HG03060 (cell line): Measurements from ENCODE around the gene TIMELESS.
A peak's percentile ranks its signal among the peaks of the same experiment; 100 is the strongest.
"Not testable (repeated sequence)": the region's sequence is repeated elsewhere in the genome, so short reads cannot be mapped to it uniquely, and the experiment has no call there.

ENCODE experiments used
- ATAC-seq: cut with Tn5 transposase; IDR thresholded peaks from one replicate; pipeline ENCODE4 v1.9.1; 2021; ENCODE audit warnings: low read depth, moderate number of reproducible peaks; ENCODE audit not compliant: unreplicated experiment

TIMELESS gene

DNA sequence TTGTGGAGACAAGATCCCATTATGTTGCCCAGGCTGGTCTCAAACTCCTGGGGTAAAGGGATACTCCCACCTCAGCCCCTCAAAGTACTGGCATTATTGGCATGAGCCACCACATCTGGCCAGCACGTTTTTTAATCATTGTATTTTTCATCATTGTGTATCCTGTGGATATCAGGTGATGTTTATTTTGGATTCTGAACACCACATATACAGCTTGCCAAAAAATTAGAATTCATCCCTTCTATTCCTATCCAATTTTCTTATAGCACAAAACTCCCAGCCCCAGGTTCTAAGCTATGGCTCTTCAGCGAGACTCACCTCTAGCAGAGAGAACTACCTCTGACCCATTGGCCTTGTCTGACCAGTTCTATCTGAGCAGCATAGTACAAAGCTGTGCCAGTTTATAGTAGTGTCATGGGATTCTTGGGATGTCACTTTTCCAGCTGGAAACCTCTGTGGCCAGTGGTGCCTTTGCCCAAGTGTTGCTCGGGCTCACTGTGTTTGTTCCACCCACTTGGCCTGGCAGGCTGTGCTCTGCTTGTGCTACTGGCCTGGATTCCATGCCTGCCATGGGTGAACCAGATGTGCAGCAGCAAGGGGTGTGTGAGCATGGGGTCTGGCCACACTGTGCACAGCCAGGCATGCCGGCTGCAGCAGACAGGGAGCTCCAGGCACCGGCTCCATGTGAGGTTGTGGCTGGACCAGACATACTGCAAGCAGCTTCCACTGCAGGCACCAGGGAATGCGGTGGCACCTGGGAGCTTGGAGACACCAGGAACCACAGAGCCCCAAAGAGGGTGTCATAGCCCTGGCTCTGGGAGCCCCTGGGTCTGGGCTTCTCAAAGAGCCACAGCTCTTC, 37.2 kb downstream of the TIMELESS start:
- no peak for ATAC-seq

DNA sequence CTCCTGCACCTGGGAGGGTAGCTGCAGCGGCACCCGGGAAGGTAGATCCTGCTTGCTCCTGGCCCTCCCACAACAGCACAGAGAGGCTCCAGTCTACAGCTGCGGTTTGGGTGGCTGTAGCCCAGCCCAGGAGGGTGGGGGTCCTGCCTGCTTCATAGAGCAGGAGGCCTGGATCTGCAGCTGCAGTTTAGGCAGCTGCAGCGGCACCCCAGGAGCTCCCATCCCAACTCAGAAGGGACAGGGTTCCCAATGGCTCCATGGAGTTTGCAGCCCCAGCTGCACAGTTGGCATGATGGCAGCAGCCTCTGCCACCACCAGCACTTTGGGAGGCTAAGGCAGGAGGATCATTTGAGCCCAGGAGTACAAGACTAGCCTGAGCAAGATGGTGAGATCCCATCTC, 38.5 kb downstream of the TIMELESS start:
- ATAC-seq, result no peak

DNA sequence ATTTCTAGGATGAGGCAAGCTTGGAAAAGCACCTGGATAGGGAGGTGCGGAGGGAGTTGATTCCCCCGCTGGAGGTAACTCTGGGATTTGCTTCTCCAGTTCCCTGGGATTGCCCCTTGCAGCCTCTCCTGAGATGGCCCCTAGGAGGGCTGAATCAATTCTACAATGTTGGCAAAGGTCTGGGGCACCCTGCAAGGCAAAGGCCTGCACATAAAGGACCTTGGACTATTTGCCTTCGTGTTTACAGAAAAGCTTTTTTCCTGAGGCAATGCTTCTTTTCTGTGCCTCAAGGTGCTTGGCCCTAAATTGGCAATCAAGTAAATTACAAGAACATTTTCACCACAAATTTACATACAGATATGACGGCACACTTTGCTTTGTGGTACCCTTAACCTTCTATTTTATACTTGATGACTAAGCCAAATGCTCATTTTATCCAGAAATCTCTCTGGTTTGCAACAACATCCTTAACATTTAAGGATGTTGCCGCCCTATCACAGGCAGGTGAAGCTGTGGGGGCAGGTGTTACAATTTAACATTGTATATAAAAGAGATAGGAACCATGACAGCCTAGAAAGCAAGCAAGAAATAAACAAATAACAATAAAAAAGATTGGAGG, 40.3 kb downstream of the TIMELESS start:
- ATAC-seq, result no peak

DNA sequence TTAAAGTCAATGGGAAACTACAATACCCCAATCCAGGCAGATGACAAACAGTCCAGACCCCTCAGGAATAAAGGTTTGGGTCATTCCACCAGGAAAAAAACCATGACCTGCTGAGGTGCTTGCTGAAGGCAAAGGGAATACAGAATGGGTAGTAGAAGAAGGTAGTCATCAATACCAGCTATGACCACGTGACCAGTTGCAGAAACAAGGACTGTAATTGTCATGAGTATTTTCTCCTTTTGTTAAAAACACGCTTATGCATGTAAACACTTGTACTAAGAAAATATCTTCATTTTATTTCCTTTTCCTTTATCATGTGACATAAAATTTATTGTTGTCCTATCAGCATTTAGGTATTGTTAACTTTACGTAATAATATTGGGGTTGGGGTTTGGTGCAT, 45.0 kb downstream of the TIMELESS start:
- not testable (repeated sequence) for ATAC-seq

DNA sequence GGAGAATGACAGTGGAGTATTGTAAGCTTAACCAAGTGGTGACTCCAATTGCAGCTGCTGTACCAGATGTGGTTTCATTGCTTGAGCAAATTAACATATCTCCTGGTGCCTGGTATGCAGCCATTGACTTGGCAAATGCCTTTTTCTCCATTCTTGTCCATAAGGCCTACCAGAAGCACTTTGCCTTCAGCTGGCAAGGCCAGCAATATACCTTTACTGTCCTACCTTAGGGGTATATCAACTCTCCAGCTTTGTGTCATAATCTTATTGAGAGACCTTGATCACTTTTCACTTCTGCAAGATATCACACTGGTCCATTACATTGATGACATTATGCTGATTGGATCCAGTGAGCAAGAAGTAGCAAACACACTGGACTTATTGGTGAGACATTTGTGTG, 47.6 kb downstream of the TIMELESS start:
- not testable (repeated sequence) for ATAC-seq

DNA sequence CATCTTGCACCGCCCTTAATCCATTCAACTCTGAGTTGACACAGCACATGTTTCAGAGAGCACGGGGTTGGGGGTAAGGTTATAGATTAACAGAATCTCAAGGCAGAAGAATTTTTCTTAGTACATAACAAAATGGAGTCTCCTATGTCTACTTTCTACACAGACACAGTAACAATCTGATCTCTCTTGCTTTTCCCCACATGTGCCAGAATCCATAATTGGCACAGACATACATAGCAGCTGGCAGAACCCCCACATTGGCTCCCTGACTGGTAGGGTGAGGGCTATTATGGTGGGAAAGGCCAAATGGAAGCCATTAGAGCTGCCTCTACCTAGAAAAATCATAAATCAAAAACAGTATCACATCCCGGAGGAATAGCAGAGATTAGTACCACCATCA, 48.1 kb downstream of the TIMELESS start:
- ATAC-seq, result not testable (repeated sequence)

DNA sequence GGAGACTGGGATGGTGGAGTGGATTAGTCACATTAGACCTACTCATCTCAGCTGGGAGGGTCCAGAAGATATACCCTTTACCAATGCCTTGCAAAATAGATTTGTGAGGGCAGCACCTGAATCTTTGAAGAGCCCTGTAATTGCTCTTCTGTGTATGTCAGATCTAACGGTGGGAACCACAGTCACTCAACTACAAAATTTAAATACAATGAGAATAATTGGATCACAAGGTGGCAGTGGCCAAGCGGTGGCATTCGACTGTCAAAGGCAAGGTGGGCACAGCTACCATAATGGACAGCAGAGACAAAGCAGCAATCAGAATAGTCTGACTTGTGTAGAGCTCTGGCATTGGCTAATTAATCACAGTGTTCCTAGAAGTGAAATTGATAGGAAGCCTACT, 49.8 kb downstream of the TIMELESS start:
- ATAC-seq, result not testable (repeated sequence)

DNA sequence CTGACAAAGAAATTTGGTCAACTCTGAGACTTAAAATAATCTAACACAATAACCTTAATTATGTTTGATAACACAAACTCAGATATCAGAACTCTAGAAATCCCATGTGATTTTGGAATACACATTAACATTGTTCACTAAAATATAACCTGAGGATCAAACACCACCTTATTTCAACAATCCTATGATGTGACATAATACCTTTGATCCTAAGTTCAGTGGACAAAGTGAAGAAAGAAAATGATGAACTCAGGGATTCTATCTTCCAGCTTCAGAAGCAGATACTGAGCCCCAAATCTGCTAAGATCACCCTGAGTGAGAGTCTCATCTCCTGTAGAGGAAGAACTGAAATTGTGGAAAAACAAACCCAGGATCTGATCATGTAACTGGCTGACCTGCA, 50.9 kb downstream of the TIMELESS start:
- ATAC-seq, result no peak

DNA sequence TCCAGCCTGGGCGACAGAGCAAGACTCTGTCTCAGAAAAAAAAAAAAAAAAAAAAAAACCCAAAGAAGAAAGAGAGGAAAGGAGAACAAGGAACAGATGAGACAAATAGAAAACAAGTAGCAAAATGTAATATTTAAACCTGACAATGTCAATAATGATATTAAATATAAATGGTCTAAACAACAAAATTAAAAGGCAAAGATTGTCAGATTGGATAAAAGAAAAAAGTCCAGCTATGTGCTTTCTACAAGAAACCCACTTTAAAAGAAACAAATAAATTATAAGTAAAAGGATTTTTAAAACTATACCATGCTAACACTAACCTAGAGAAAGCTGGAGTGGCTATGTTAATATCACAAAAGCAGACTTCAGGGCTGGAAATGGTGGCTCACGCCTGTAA, 56.9 kb downstream of the TIMELESS start:
- ATAC-seq, result no peak

DNA sequence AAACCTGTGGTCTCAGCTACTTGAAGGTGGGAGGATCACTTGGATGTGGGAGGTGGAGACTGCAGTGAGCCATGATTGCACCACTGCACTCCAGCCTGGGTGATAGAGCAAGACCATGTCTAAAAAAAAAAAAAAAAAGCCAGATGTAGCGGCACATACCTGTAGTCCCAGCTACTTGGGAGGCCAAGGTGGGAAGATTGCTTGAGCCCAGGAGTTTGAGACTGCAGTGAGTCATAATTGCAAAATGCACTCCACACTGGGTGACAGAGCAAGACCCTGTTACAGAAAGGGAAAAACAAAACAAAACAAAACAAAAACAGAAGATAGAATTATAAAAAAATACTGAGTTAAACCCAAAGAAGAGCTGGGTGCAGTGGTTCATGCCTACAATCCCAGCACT, 57.5 kb downstream of the TIMELESS start:
- ATAC-seq, result no peak

DNA sequence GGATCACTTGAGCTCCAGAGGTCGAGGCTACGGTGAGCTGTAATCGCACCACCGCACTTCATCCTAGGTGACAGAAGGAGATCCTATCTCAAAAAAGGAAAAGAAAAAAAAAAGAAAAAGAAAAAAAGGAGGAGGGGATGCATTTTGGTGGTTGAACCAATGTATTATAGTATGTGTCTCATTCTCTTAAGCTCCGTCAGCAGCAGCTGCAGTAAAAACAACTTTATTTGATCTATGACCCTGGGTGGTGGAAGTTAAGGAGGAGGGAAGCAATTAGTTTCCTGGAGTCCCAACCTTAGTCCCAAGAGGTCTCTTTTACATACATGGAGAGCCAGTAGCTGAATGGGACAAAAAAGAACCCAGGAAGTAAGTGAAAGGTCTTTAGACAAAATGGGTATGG, 59.8 kb downstream of the TIMELESS start:
- no peak for ATAC-seq

DNA sequence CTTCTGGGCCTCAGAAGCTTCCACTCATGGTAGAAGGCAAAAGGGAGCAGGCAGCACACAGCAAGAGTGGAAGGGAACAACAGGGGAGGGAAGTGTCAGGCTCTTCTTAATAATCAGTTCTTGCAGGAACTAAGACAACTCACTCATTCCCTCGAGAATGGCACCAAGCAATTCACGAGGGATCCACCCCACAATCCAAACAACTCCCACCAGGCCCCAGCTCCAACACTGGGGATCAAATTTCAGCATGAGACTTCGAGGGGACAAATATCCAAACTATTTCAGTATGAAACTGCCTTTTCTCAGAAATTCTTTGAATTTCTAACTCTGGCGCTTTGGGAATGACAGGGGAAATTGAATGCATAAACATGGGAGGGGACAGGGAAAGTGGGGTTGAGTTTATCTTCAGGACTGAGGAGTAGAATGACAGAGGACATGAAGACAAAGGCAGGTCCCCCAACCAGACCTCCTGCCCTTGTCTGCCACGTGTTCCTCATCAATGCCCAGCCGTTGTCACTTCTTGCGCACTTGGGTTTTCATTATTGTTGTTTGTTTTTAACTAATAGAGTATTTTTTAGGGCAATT, 62.0 kb downstream of the TIMELESS start:
- no peak for ATAC-seq

DNA sequence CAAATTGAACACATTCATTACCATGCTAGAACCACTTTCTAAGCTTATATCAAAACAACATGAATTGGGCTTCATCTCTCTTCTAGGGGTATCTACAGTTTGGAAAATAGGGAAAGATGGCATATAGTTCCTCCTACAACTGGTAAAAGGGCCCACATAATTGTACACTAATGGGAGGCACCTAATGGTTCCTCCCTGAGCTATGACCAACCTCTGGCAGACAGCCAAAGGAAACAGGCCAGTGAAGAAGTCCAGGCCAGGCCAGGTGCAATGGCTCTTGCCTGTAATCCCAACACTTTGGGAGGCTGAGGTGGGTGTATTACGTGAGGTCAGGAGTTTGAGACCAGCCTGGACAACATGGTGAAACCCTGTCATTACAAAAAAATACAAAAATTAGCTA, 63.4 kb downstream of the TIMELESS start:
- ATAC-seq, result no peak

DNA sequence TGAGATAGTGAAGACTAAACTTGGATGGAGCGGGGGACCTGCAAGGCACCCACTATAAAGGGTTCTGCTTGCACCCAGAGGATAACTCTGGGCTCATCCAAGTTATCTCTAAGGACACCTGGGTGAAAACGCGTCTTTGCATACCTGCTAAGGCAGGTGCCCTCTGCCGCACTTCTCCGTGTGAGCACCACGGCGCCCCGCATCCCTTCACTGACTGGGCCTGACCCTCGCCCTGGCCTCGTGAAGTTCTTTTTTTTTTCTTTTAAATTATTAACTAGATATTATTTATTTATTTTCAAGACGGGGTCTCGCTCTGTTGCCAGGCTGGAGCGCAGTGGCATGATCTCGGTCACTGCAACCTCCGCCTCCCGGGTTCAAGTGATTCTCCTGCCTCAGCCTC, 66.6 kb downstream of the TIMELESS start:
- ATAC-seq, result no peak

DNA sequence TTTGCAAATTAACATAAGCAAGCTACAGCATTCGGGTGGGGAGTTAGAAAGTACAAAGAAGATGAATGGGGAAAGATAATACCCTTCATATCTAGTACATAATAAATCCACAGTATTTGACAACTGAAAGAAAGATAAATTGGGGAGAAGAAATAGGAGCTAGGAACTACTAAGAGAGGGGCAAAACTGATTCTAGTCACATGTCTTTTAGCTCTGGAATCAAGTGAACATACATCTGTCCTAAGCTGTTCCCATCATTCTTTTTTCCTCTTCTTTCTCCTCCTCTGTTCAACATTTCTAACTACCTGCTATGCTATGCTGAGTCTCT, 71.3 kb downstream of the TIMELESS start:
- no peak for ATAC-seq

DNA sequence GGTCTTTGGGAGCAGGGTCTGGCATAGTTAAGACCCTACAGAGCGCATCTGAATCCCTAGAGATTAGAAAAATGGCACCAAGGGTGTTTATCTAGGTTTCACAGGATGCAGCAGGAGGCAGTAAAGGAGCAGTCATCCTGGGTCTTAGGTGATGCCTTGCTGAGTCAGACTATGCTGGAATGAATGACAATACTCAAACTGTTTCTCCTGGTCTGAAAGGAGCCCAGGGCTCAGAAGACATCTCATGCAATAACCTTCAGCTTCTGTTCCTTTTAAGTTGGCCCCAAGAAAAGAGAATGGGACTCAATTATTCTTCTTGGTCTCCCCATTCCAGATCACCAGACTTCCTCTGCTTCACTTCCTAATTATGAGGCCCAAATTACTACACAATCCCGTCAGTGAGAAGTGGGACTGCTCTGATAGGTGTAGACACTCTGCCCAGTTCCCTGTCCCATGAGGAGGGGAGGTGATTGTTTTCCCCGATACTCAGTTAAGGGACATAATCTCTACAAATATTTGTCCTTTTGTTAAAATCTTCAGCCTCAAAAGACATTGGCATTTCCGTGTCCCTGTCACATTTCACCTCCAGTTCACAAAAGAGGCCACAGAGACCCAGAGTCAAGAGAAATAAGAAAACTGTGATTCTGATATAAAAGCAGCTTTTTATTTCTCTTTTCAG, 71.8 kb downstream of the TIMELESS start:
- ATAC-seq, result no peak

DNA sequence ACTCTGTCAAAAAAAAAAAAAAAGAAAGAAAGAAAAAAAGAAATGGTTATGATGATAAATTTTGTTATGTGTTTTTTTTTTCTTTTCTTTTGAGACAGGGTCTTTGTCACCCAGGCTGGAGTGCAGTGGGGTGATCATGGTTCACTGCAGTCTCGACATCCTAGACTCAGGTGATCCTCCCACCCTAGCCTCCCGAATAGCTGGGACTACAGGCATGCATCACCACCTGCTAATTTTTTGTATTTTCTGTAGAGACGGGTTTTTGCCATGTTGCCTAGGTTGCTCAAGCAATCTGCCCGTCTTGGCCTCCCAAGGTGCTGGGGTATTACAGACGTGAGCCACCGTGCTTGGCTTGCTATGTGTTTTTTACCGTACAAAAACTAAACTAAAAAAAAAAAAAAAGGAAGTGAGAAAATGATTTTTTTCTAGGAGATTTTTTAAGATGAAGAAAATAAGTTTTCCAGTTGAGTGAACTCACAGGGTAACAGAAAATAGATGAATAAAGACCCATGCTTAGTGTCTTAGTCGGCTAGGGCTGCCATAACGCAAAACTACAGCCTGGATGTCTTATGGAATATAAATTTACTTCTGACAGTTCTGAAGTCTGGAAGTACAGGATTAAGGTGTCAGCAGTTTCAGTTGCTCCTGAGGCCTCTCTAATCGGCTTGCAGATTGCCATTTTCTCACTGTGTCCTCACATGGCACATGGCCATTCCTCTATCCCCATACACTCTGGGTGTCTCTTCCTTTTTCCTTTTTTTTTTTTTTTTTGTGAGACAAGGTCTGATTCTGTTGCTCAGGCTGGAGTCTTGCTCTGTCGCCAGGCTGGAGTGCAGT, 73.4 kb downstream of the TIMELESS start:
- peak; percentile 44 for ATAC-seq

DNA sequence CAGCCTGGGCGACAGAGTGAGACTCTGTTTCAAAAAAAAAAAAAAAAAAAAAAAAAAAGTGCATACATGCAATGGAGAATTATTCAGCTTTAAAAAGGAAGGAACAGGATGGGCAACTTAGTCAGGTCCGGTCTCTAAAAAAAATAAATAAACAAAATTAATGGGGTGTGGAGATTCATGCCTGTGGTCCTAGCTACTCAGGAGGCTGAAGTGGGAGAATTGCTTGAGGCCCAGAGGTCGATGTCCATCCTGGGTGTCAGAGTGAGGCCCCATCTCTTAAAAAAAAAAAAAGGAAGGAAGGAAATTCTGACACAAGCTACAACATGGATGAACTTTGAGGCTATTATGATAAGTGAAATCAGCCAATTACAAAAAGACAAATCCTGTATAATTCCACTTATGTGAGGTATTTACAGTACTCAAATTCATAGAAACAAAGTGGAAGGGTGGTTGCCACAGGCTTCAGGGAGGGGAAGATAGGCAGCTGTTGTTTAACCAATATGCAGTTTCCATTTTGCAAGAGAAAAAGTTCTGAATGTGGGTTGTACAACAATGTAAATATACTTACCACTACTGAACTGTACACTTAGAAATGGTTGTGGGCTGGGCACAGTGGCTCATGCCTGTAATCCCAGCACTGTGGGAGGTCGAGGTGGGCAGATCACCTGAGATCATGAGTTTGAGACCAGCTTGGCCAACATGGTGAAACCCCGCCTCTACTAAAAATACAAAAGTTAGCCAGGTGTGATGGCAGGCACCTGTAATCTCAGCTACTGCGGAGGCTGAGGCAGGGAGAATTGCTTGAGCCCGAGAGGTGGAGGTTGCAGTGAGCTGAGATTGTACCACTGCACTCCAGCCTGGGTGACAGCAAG, 74.3 kb downstream of the TIMELESS start:
- ATAC-seq, result peak; percentile 7

DNA sequence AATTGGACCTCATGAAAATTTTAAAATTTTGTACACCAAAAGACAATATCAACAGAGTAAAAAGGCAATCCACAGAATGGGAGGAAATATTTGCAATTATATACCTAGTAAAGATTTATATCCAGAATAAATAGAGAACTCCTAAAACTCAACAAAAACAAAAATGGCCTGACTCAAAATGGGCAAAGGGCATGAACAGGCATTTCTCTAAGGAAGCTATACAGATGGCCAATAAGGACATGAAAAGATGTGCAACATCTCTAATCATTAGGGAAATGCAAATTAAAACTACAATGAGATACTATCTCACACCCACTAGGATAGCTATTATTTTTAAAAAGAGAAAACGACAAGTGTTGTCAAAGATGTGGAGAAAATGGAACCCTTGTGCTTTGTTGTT, 75.7 kb downstream of the TIMELESS start:
- ATAC-seq, result no peak

DNA sequence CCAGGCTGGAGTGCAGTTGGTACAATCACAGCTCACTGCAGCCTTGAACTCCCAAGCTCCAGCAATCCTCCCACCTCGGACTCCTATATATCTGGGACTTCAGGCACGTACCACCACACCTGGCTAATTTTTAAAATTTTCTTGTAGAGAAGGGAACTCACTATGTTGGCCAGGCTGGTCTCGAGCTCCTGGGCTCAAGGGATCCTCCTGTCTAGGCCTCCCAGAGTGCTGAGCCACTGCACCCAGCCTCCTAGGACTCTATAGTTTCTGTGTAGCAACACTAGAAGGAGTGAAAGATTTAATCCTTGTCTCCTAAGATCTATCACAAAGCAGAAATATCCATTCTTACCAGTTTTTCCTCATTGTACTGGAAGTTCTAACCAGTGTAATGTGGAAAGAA, 82.3 kb downstream of the TIMELESS start:
- no peak for ATAC-seq
